Epithelial cell of esophagus (primary cell): ENCODE results near the gene RNF11.
A peak's percentile ranks its signal among the peaks of the same experiment; 100 is the strongest.
"Not testable (repeated sequence)": the region's sequence is repeated elsewhere in the genome, so short reads cannot be mapped to it uniquely, and the experiment has no call there.

Source experiments
- DNase-seq: peaks from one replicate; pipeline ENCODE4 v3.0.0; 2010; ENCODE audit warnings: low read depth
- H3K4me3 ChIP-seq: 2 replicates; pipeline ENCODE4 v1.5.1; 2011; ENCODE audit warnings: mild to moderate bottlenecking, low read length, control low read depth
- CTCF ChIP-seq: IDR thresholded peaks from 2 replicates; pipeline ENCODE4 v1.5.1; 2011; ENCODE audit warnings: low read depth, mild to moderate bottlenecking, low read length, control low read depth, inconsistent platforms; ENCODE audit not compliant: insufficient read depth; ENCODE audit errors: missing control alignments

The RNF11 gene

GRCh38 chr1:51230501-51231078, 5.5 kb upstream of the RNF11 start:
- no peak for TF ChIP-seq CTCF
- no peak overlapping the region for H3K4me3 ChIP-seq
- peak; percentile 22 for DNase-seq

- TF ChIP-seq CTCF, result no peak
- H3K4me3 ChIP-seq, result no peak overlapping the region
- peak; percentile 67 for DNase-seq
Observed at GRCh38 chr1:51231120-51231519, 5.0 kb upstream of the RNF11 start.

- DNase-seq, result no peak
- no peak overlapping the region for H3K4me3 ChIP-seq
Observed at GRCh38 chr1:51231896-51232295, 4.2 kb upstream of the RNF11 start.

GRCh38 chr1:51234236-51234635, 1.8 kb upstream of the RNF11 start:
- H3K4me3 ChIP-seq, DNase-seq: not testable (repeated sequence)

More at GRCh38 chr1:51231896-51232295, 4.2 kb upstream of the RNF11 start:
- no peak for TF ChIP-seq CTCF

GRCh38 chr1:51234721-51235425, 1.2 kb upstream of the RNF11 start:
- no peak overlapping the region for H3K4me3 ChIP-seq
- TF ChIP-seq CTCF, result no peak
- peak; percentile 76 for DNase-seq

GRCh38 chr1:51236531-51237350, 668 bp downstream of the RNF11 start:
- no peak for TF ChIP-seq CTCF
- peak overlapping the region; percentile 91 for H3K4me3 ChIP-seq
- peak; percentile 80 for DNase-seq

- H3K4me3 ChIP-seq, result peak overlapping the region; percentile 91
- TF ChIP-seq CTCF, result no peak
- peak; percentile 75 for DNase-seq
Observed at GRCh38 chr1:51237351-51238033, 1.4 kb downstream of the RNF11 start.
